ENCODE measurements around the gene DDR1.
"Not testable (repeated sequence)": the region's sequence is repeated elsewhere in the genome, so short reads cannot be mapped to it uniquely, and the experiment has no call there.

DDR1 gene

DNA sequence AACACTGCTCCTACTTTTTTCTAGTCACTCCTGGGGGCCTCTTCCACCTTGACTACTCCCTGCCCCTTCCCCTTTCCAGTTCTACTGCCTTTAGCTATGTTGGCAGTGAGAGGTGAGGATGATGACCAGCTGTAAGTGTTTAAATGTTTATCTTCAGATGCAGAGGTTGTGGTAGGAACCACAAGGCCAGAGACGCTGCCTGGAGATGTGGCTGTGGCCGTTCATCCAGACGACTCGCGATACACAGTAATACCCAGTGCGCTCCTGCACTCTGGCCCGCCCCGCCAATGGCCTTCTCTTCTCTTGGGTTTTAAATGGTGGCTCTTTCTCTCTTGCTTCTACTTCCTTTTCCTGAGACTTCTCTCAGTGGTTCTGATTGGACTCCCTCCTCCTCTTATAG, 34.4 kb downstream of the DDR1 start:
- no peak for DNase-seq (ENCODE audit: low read depth)

- no peak for DNase-seq (ENCODE audit: low read depth)
Measured at GRCh38 chr6:30922447-30922852, 38.1 kb downstream of the DDR1 start.

DNA sequence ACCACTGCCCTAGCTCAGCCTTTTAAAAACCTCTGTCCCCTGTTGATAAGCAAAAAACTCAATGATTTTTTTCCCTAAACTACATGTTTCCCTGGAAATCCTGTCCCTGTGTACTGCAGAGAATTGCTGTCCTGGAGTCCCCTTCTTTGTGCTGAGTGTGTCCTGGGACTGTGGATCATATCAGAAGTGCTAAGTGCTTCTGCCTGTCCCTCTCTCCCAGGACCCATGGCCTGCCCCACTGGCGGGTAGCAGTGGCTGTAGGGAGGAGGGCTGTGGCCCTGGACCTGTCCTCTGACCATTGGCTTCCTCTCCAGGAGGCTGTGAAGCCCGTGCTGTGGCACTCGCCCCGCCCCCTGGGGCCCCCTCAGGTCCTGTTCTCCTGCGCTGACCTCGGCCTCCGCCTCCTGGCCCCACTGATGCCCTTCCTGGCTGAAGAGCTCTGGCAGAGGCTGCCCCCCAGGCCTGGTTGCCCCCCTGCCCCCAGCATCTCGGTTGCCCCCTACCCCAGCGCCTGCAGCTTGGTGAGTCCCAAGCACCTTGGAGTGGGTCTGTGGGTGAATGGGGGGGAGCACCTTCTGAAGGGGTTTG, 39.8 kb downstream of the DDR1 start:
- DNase-seq (ENCODE audit: low read depth), result not testable (repeated sequence)

DNA sequence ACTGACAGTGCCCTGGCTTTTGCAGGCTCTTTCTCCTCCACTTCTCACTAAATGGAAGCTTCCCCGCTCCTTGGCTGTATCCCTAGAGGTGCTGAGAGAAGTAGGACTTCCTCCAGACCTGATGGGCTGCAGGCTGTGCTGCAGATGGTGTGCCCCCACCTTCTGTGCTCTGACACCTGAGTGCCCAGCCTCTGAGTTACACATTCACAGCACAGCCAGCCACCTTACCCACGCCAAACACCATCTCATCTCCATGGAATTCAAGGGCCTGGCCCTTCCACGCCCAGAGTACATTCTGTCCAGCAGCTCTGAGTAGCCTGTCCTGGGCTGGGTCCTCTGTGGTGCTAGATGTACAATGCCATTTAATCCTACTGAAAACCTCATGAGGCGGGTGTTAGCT, 42.3 kb downstream of the DDR1 start:
- no peak for DNase-seq (ENCODE audit: low read depth)

DNA sequence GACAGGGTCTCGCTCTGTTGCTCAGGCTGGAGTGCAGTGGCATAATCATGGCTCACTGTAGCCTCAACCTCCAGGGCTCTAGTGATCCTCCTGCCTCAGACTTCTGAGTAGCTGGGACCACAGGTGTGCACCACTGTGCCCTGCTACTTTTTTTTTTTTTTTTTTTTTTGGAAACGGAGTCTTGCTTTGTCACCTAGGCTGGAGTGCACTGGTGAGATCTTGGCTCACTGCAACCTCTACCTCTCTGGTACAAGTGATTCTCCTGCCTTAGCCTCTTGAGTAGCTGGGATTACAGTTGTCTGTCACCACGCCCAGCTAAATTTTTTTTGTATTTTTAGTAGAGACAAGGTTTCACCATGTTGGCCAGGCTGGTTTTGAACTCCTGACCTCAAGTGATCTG, 42.8 kb downstream of the DDR1 start:
- DNase-seq (ENCODE audit: low read depth), result not testable (repeated sequence)

DNA sequence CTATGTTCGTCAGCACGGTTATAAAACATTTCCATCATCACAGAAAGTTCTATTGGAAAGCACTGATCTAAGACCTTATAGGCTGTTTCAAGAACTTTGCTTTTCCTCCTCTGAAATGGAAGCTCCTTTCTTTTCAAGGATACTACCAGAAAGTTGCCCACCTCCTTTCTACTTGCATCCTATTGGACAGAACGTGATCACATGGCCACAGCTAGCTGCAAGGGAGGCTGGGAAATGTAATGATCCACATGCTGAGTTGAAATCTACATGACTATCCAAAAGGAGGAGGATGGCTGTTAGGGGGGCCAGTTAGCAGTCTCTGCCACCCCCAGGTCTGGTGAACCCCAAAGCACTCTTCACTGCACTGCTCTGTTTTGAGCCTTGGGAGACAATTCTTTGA, 44.4 kb downstream of the DDR1 start:
- DNase-seq (ENCODE audit: low read depth), result no peak

DNA sequence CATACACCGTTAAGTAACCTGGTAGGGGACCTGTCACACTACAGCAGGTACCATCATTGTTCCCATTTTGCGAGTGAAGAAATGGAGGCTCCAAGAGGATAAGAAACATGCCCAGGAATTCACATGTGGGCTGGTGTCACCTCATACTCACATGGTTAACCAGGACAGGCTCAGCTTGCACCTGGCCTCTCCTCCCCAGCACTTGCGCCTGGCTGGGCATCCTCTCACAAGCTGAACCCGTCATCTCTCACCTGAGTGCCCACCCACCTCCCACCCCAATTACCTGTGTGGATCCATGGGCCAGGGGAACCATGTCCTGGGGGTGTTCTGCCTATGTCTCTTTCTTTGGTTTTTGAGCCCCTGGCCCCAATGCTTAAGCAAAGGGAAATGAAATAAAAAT, 46.2 kb downstream of the DDR1 start:
- no peak for DNase-seq (ENCODE audit: low read depth)

GRCh38 chr6:30931272-30931671, 47.0 kb downstream of the DDR1 start:
- DNase-seq (ENCODE audit: low read depth), result no peak

DNA sequence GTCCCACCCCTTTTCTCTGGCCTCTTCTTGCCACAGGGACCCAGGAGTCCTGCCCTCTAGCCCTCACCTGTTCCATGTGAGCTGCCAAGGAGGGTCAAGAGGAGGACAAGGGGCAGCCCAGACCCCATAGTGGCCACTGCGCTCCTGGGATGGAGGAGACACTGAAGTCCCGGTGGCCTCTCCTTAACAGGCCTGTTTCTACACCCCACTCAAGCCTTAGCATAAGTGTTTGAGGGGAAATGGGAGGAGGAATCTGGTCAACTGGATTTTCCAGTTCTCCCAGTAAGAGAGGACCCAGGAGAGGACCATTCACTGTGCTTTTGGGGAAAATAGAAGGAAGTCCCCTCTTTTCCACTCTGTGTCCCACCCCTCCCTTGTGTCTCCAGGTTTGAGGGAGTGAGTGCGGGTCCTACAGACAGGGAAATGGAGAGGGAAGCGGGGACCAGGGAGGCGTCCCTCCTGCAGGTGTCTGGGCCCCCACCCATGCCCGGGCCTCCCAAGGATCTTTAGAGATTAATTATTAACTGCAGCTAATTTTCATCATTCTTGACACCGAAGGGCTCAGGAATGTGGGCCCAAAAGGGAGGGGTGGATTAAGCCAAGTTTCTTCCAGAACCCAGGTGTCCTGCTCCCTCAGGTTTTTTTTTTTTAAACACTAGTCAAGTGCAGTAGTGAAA, 47.8 kb downstream of the DDR1 start, which contains the start of gene SFTA2:
TSS of gene SFTA2 (minus strand) at position 202 of the 677 bp plus-strand sequence. CDS start at position 128, 74 bp downstream.
- DNase-seq (ENCODE audit: low read depth), result no peak

- no peak for DNase-seq (ENCODE audit: low read depth)
Measured at GRCh38 chr6:30932665-30933365, 48.5 kb downstream of the DDR1 start.

DNA sequence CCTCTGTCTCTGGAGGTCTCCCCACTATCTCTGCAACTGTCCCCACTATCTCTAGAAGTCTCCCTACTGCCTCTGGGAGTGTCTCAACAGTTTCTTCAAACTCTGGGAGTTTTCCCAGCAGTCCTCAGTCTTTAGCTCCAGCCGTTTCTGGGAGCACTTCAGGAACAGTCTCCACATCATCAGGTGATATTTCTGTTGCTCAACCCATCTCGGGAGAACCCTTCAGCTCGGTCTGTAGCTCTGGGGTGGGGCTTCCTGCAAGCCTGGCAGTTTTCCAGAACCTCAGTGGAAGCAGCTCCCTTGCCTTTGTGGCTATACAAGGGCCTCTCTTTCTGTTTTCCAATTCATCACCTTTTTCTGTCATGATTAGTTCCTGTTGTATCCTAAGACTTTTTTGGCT, 50.7 kb downstream of the DDR1 start:
- DNase-seq (ENCODE audit: low read depth), result no peak

GRCh38 chr6:30937265-30937664, 52.9 kb downstream of the DDR1 start:
- no peak for DNase-seq (ENCODE audit: low read depth)

GRCh38 chr6:30938730-30939129, 54.4 kb downstream of the DDR1 start:
- no peak for DNase-seq (ENCODE audit: low read depth)

DNA sequence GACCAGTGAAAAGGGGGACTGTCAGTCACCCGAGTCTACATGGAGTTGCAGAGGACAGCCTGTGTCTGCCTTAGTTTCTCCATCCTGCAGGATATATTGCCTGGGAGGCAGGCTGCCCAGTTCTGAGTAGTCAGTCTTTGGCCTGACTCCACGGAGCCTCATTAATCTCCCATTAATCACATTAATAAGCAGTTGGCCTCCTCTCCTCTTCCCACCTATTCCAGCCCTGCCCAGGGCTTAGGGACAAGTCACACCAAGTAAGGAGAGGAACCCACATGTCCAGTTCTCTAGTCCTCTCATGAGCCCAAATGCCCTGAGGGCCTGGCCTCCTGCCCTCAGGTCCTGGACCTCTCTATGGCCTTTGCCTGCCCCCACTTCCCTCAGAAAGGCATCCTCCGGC, 55.2 kb downstream of the DDR1 start:
- DNase-seq (ENCODE audit: low read depth), result no peak

DNA sequence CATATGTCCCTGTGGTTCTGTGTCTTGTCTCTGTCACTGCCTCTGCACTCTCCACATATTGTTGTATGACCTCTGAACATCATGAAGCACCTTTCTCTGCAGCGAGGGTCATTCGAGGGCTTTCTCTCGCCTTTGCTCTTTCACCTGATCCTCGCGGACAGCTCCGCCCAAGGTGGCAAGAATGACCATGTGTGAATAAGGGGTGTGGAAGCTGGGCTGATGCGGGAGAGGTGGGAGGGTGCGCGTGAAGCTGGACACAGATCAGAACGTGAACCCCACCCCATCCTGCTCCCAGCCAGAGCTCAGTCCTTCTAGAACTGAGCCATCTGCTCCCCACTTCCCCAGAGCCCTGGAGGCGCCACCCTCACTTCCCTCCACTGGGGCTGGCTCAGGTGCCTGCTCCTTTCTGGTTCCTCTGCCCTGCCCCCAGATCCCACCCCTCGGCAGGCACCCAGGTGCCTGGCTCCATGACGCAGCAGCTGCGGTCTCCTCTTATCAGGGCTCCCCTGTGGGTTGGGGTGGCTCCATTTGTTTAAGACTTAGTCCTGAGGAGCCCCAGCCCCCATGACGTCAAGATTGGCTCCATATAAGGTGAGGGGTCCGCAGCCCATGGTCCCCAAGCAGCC, 56.2 kb downstream of the DDR1 start, which contains the start of gene MUCL3:
TSS of gene MUCL3 (plus strand) at position 613 of the 626 bp plus-strand sequence. CDS start 27 bp downstream, outside the sequence.
- no peak for DNase-seq (ENCODE audit: low read depth)

GRCh38 chr6:30942338-30943060, 58.2 kb downstream of the DDR1 start:
- no peak for DNase-seq (ENCODE audit: low read depth)

DNA sequence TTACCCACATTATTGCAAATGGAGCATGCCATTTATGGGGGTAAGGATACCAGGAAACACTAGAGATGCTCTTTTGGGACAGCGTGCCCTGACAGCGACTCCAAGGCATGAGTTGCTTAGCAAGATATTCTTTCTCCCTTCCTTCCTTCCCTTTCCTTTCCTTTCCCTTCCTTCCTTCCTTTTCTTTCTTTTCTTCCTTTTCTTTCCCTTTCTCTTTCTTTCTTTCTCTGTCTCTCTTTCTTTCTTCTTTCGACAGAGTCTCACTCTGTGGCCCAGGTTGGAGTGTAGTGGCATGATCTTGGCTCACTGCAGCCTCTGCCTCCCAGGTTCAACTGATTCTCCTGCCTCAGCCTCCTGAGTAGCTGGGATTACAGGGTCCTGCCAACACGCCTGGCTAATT, 59.7 kb downstream of the DDR1 start:
- DNase-seq (ENCODE audit: low read depth), result no peak

DNA sequence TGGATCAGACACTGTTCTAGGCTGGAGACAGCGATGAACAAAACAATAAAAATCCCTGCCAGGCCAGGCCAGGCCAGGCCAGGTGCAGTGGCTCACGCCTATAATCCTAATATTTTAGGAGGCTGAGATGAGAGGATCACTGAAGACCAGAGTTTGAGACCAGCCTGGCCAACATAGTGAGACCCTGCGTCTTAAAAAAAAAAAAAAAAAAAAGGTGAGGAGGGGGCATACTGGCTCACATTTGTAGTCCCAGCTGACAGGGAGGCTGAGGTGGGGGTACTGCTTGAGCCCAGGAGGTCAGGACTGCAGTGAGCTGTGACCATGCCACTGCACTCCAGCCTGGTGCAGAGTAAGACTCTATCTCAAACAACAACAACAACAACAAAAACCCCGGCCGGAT, 61.0 kb downstream of the DDR1 start:
- no peak for DNase-seq (ENCODE audit: low read depth)

DNA sequence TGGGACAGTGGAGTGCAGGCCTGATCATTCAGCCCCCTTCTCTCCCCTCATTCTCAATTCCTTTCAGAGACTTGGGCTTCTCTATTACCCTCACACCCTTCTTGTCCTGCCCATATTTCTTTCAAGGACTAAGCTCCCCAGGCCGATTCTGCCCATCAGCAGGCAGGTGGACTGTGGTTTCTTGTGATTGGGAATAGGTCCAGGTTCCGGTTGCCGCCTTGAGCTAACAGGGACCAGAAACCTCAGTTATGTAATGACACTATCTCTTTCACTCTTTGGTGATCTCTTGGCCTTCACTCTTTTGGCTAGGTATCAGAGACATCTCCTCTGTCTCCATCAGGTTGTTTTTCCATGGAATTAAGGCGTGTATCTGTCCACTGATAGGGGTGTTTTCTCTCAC, 62.9 kb downstream of the DDR1 start:
- DNase-seq (ENCODE audit: low read depth), result no peak

DNA sequence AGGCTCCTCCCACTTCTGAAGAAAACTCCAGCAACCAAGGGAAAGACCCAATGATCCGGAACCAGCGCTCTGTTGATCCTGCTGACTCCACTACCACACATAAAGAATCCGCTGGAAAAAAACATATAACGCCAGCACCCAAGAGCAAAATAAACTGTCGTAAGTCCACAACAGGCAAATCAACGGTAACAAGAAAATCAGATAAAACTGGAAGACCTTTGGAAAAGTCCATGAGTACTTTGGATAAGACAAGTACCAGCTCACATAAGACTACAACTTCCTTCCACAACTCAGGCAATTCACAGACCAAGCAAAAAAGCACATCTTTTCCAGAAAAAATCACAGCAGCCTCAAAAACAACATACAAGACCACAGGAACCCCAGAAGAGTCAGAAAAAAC, 64.5 kb downstream of the DDR1 start:
- DNase-seq (ENCODE audit: low read depth), result no peak

All from activated T-helper 9 cell treated with anti-CD3 and anti-CD28 coated beads, Interleukin-2, amount 50 U/mL, for 16 hours (primary cell).